Stomach (tissue), 4 donors: ENCODE measurements around the gene TIGD7.

Experiments used
- CTCF ChIP-seq, 7 experiments: fragments of 450-650 bp in 4 of 7; fragments of 200-600 bp in 3 of 7; sonication (generic) in 3 of 7; IDR thresholded peaks; one replicate each; pipeline ENCODE4 v1.5.1; 2016 to 2019; ENCODE audit warnings: antibody characterized with exemption in 7 of 7, control low read depth in 2 of 7, mild to moderate bottlenecking in 1 of 7
- POLR2A ChIP-seq, 4 donors: fragments of 450-650 bp; IDR thresholded peaks; one replicate each; pipeline ENCODE4 v1.6.1; 2016; ENCODE audit warnings: antibody characterized with exemption in 4 of 4, control low read depth in 2 of 4, mild to moderate bottlenecking in 1 of 4, moderate library complexity in 1 of 4
- POLR2AphosphoS5 ChIP-seq, 3 donors: sonication (generic); formaldehyde crosslinking; IDR thresholded peaks; one replicate each; pipeline ENCODE4 v1.6.1; 2016; ENCODE audit warnings: antibody characterized with exemption in 3 of 3

DNA sequence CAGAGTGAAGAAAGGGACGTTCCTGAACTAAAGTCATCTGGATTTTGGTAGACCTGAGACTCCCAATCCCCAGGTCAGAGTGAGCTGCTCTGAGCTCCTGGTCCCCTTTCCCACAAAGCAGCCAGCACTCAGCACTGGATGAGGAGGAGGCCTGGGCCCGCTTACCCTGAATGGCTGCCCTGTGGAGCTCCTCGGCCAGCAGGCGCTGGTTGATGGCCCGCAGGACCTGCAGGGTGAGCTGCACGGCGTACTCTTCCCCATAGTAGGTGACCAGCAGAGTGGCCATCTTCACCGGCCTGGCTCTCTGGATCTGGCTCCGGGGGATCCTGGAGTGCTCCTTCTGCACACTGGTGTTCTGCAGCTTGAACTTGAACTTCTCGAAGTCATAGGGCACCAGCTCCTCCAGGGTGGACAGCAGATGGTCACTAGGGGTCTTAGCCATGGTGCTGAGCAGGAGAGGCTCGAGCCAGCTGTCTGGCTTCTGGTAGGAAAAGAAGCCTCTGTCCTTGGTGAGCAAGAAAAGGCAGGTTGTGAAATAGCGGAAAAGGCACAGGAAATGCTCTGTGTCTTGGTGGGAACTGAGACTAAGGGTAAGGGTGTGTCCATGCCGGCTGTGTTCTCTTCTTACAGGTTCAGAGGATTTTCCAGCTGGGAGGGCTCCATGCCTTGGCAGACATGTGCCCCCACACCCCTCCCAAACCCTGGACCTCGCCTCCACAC, 48.9 kb downstream of the TIGD7 start, which contains the start of gene MEFV:
- TF ChIP-seq CTCF (IDR thresholded peaks at IDR 0.05) = no peak
- TF ChIP-seq POLR2A (IDR thresholded peaks at IDR 0.05) = no peak
- TF ChIP-seq POLR2AphosphoS5 (IDR thresholded peaks at IDR 0.05) = no peak
